Stimulated activated CD4-positive, alpha-beta T cell treated with anti-CD3 and anti-CD28 coated beads, Interleukin-15, amount 100 ng/mL, for 24 hours (primary cell): ENCODE measurements around the gene CHST15.

Experiments
- DNase-seq: peaks from one replicate; pipeline ENCODE4 v3.0.0-alpha.2; 2020

The CHST15 gene

GRCh38 chr10:123995461-123996131 is 97.8 kb downstream of the CHST15 start:
- DNase-seq, result peak; percentile 42

GRCh38 chr10:123995082-123995460 is 98.3 kb downstream of the CHST15 start:
- DNase-seq, result no peak

GRCh38 chr10:123994417-123995081 is 98.8 kb downstream of the CHST15 start:
- DNase-seq, result peak; percentile 86

GRCh38 chr10:123993534-123994416 is 99.6 kb downstream of the CHST15 start:
- DNase-seq, result no peak

- DNase-seq, result no peak
These were observed 101.5 kb downstream of the CHST15 start for GRCh38 chr10:123991611-123992570.

- DNase-seq, result no peak
These were observed 102.5 kb downstream of the CHST15 start for GRCh38 chr10:123990889-123991288.

GRCh38 chr10:123988694-123989093 is 104.7 kb downstream of the CHST15 start:
- no peak for DNase-seq

GRCh38 chr10:123986736-123987135 is 106.7 kb downstream of the CHST15 start:
- DNase-seq, result no peak

GRCh38 chr10:123974406-123974805 is 119.0 kb downstream of the CHST15 start:
- DNase-seq, result no peak

GRCh38 chr10:123972481-123973401 is 120.7 kb downstream of the CHST15 start:
- no peak for DNase-seq

GRCh38 chr10:123970927-123971286 is 122.5 kb downstream of the CHST15 start:
- no peak for DNase-seq

- no peak for DNase-seq
These were observed 123.0 kb downstream of the CHST15 start for GRCh38 chr10:123970207-123970926.

- DNase-seq, result peak; percentile 75
These were observed 125.7 kb downstream of the CHST15 start for GRCh38 chr10:123967626-123968243.

- DNase-seq, result no peak
These were observed 126.5 kb downstream of the CHST15 start for GRCh38 chr10:123966896-123967231.

GRCh38 chr10:123965973-123966895 is 127.2 kb downstream of the CHST15 start:
- no peak for DNase-seq

- no peak for DNase-seq
These were observed 128.4 kb downstream of the CHST15 start for GRCh38 chr10:123964953-123965352.

- no peak for DNase-seq
These were observed 130.5 kb downstream of the CHST15 start for GRCh38 chr10:123962756-123963530.

GRCh38 chr10:123958241-123958640 is 135.2 kb downstream of the CHST15 start:
- no peak for DNase-seq
